ENCODE measurements around the gene NAV2. TPM values are rescaled to one million over a fixed set of nuclear protein-coding genes. Genes with fewer than 3 reads are reported as not detected.

Gene NAV2
- polyA plus RNA-seq, 1 donor from 2014 or later = 3.0 TPM

GRCh38 chr11:19934828-19935259 lies 222.2 kb downstream of the NAV2 start:
- no peak overlapping the region for H3K4me2 ChIP-seq (ENCODE audit: low read length)
- no peak overlapping the region for H3K27ac ChIP-seq (ENCODE audit: low read length)
- H3K79me2 ChIP-seq (replicated peaks; ENCODE audit: insufficient read depth, low read length) = no peaks in the 10 kb centered on the region
- H4K20me1 ChIP-seq (ENCODE audit: insufficient read depth) = no peaks in the 10 kb centered on the region
- no peak for TF ChIP-seq REST (IDR thresholded peaks at IDR 0.05; ENCODE audit: borderline replicate concordance)
- TF ChIP-seq SMC3 (conservative IDR thresholded peaks at IDR 0.05; ENCODE audit: poor library complexity) = no peak
- no peak for TF ChIP-seq EZH2 (IDR thresholded peaks at IDR 0.05; ENCODE audit: borderline replicate concordance, insufficient read depth, low read length, poor library complexity, severe bottlenecking)
- TF ChIP-seq CTCF (IDR thresholded peaks at IDR 0.05; ENCODE audit: poor library complexity, severe bottlenecking) = no peak
- no peak for TF ChIP-seq RAD21 (conservative IDR thresholded peaks at IDR 0.05)
- TF ChIP-seq EP300 (conservative IDR thresholded peaks at IDR 0.05; ENCODE audit: poor library complexity, severe bottlenecking) = no peak
- TF ChIP-seq MXI1 (conservative IDR thresholded peaks at IDR 0.05; ENCODE audit: poor library complexity, severe bottlenecking) = no peak
- no peak for TF ChIP-seq TAF1 (IDR thresholded peaks at IDR 0.05; ENCODE audit: low read depth)
- no peak overlapping the region for H2AFZ ChIP-seq (ENCODE audit: low read depth, low read length)
- no peaks in the 10 kb centered on the region for H3K27me3 ChIP-seq (ENCODE audit: insufficient read depth, low read depth, low read length)
- no peaks in the 10 kb centered on the region for H3F3A ChIP-seq (ENCODE audit: insufficient read depth, low read length, poor library complexity, severe bottlenecking)
- no peaks in the 10 kb centered on the region for H3K9me3 ChIP-seq (ENCODE audit: low read length)
- no peak overlapping the region for H3K4me3 ChIP-seq (ENCODE audit: low read length)
- no peak overlapping the region for H3K9ac ChIP-seq (ENCODE audit: low read length)
- no peaks in the 10 kb centered on the region for H3K36me3 ChIP-seq (ENCODE audit: insufficient read depth, low read length)
- no peaks in the 10 kb centered on the region for H3K9me2 ChIP-seq (ENCODE audit: insufficient read depth, low read length)

GRCh38 chr11:19935507-19935906 lies 222.9 kb downstream of the NAV2 start:
- Histone ChIP-seq H2AFZ (ENCODE audit: low read depth, low read length) (no peak overlapping the region), H3K9ac (ENCODE audit: low read length) (no peak overlapping the region), H3K4me2 (ENCODE audit: low read length) (no peak overlapping the region), H3K27me3 (ENCODE audit: insufficient read depth, low read depth, low read length) (no peaks in the 10 kb centered on the region), H3K9me3 (ENCODE audit: low read length) (no peaks in the 10 kb centered on the region), H3K79me2 (replicated peaks; ENCODE audit: insufficient read depth, low read length) (no peaks in the 10 kb centered on the region), H3F3A (ENCODE audit: insufficient read depth, low read length, poor library complexity, severe bottlenecking) (no peaks in the 10 kb centered on the region), H3K36me3 (ENCODE audit: insufficient read depth, low read length) (no peaks in the 10 kb centered on the region), H3K9me2 (ENCODE audit: insufficient read depth, low read length) (no peaks in the 10 kb centered on the region), H3K4me3 (ENCODE audit: low read length) (no peak overlapping the region), H3K27ac (ENCODE audit: low read length) (no peak overlapping the region), H4K20me1 (ENCODE audit: insufficient read depth) (no peaks in the 10 kb centered on the region)
- no peak for TF ChIP-seq EP300 (conservative IDR thresholded peaks at IDR 0.05; ENCODE audit: poor library complexity, severe bottlenecking)
- TF ChIP-seq TAF1 (IDR thresholded peaks at IDR 0.05; ENCODE audit: low read depth) = no peak
- TF ChIP-seq CTCF (IDR thresholded peaks at IDR 0.05; ENCODE audit: poor library complexity, severe bottlenecking) = no peak
- TF ChIP-seq SMC3 (conservative IDR thresholded peaks at IDR 0.05; ENCODE audit: poor library complexity) = no peak
- TF ChIP-seq POLR2AphosphoS5 (IDR thresholded peaks at IDR 0.05) = no peak
- no peak for TF ChIP-seq RAD21 (conservative IDR thresholded peaks at IDR 0.05)
- TF ChIP-seq EZH2 (IDR thresholded peaks at IDR 0.05; ENCODE audit: borderline replicate concordance, insufficient read depth, low read length, poor library complexity, severe bottlenecking) = no peak
- no peak for TF ChIP-seq REST (IDR thresholded peaks at IDR 0.05; ENCODE audit: borderline replicate concordance)

All from neural cell (in vitro differentiated cells).